HL-60 (cell line): ENCODE measurements around the gene ATAD1.

Experiments used
- DNase-seq, 2 experiments: peaks; one replicate each; pipeline ENCODE4 v3.0.0-alpha.2; 2010 to 2020; ENCODE audit warnings: low read depth in 1 of 2, low spot score in 1 of 2
- H3K27ac ChIP-seq: fragments of 250-450 bp; sonication (Bioruptor Pico); replicated peaks from 2 replicates; pipeline ENCODE4 v1.5.1; 2020; ENCODE audit warnings: mild to moderate bottlenecking, moderate library complexity
- H3K27me3 ChIP-seq: fragments of 250-450 bp; sonication (Bioruptor Pico); 2 replicates; pipeline ENCODE4 v1.5.1; 2021; ENCODE audit warnings: mild to moderate bottlenecking, moderate library complexity; ENCODE audit not compliant: insufficient read depth, poor library complexity, severe bottlenecking
- H3K4me3 ChIP-seq: replicated peaks from 2 replicates; pipeline ENCODE4 v1.5.1; 2011; ENCODE audit warnings: mild to moderate bottlenecking, control low read depth, low read length; ENCODE audit not compliant: insufficient read depth
- CTCF ChIP-seq: IDR thresholded peaks from one replicate; pipeline ENCODE4 v1.5.1; 2011; ENCODE audit warnings: low read length, control low read depth, inconsistent platforms; ENCODE audit not compliant: insufficient read depth
- GABPA ChIP-seq: IDR thresholded peaks from 2 replicates; pipeline ENCODE4 v1.6.1; 2012; ENCODE audit warnings: low read depth
- POLR2AphosphoS5 ChIP-seq: IDR thresholded peaks from 2 replicates; pipeline ENCODE4 v1.6.1; 2012; ENCODE audit warnings: low read depth
- REST ChIP-seq: IDR thresholded peaks from 2 replicates; pipeline ENCODE4 v1.6.1; 2012; ENCODE audit warnings: low read depth; ENCODE audit not compliant: insufficient replicate concordance
- SPI1 ChIP-seq: IDR thresholded peaks from 2 replicates; pipeline ENCODE4 v1.6.1; 2012; ENCODE audit warnings: low read depth, mild to moderate bottlenecking, borderline replicate concordance

Gene ATAD1

GRCh38 chr10:87827681-87828080 lies 9.7 kb upstream of the ATAD1 start:
- DNase-seq: no peak
- Histone ChIP-seq H3K27me3 (no peaks in the 10 kb centered on the region), H3K4me3 (no peak overlapping the region), H3K27ac (no peak overlapping the region)
- TF ChIP-seq SPI1: no peak
- TF ChIP-seq CTCF: no peak
- TF ChIP-seq REST: no peak
- no peak for TF ChIP-seq GABPA
- no peak for TF ChIP-seq POLR2AphosphoS5

GRCh38 chr10:87826653-87827052 lies 8.6 kb upstream of the ATAD1 start:
- Histone ChIP-seq H3K27ac (no peak overlapping the region), H3K4me3 (no peak overlapping the region), H3K27me3 (no peaks in the 10 kb centered on the region)
- TF ChIP-seq CTCF: no peak
- no peak for TF ChIP-seq GABPA
- TF ChIP-seq POLR2AphosphoS5: no peak
- no peak for TF ChIP-seq SPI1
- TF ChIP-seq REST: no peak
- DNase-seq: no peak

GRCh38 chr10:87819289-87819585 lies 1.2 kb upstream of the ATAD1 start:
- Histone ChIP-seq H3K27ac (no peak overlapping the region), H3K27me3 (no peaks in the 10 kb centered on the region), H3K4me3 (no peak overlapping the region)
- DNase-seq: no peak
- TF ChIP-seq REST (no peak), POLR2AphosphoS5 (no peak), CTCF (no peak), GABPA (no peak), SPI1 (no peak)
